SH-SY5Y (cell line): ENCODE data around the gene LRGUK.

Source experiments
- GATA2 ChIP-seq: IDR thresholded peaks from 2 replicates; pipeline ENCODE4 v1.6.1; 2011; ENCODE audit warnings: mild to moderate bottlenecking, low read depth, low read length
- GATA3 ChIP-seq: IDR thresholded peaks from 2 replicates; pipeline ENCODE4 v1.6.1; 2011; ENCODE audit warnings: low read depth, mild to moderate bottlenecking, low read length, moderate library complexity

GRCh38 chr7:134276951-134277350 is 149.8 kb downstream of the LRGUK start:
- no peak for TF ChIP-seq GATA2
- no peak for TF ChIP-seq GATA3
